Measurements from ENCODE around the gene GTF2IRD2.
"Not testable (repeated sequence)": the region's sequence is repeated elsewhere in the genome, so short reads cannot be mapped to it uniquely, and the experiment has no call there.

GTF2IRD2 gene

DNA sequence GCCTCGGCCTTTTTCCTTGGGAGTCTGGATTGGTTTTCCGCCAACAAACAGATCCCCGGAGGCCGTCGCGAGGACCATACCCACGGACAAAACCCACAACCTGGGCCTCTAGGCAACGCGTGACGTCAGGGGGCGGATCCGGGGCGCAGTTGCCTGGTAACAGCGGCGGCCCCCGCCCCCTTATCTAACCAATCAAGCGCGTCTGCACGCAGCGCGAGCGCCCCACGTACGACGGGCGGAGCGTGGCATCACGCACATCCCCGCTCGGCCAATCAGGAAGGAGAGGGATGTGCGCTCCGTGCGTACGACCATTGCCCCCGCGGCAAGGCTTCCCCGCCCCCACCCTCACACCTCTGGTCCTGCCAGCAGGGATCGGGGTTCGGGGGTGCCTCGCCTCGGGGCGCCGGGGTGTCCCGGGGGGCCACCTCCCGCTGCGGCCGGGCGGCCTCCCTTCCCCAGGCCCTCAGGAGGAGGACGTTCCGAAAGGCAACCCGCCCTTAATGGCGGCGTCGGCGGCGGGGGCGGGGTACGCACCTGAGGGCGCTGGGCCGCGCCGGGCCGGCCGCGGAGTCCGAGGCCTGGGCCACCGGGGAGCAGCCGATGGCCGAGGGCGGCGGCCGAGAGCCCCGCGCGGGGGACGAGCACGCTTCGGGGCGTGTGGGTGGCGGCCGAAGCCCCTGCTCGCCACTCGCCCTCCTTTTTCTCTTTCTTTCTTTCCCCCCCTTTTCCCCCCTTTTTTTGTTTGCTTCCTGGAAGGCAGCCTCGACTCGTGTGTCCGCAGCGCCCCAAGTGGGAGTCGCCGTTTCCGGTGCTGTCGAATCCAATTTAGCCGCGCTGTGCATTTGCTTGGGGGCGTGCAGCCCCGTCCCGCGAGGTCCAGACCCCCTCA, at the start of gene GTF2IRD2:
TSS of gene GTF2IRD2 (minus strand) at position 773 of the 889 bp plus-strand sequence. CDS start 15,227 bp downstream, outside the sequence.
- DNase-seq (ENCODE audit: low spot score), result not testable (repeated sequence)

DNA sequence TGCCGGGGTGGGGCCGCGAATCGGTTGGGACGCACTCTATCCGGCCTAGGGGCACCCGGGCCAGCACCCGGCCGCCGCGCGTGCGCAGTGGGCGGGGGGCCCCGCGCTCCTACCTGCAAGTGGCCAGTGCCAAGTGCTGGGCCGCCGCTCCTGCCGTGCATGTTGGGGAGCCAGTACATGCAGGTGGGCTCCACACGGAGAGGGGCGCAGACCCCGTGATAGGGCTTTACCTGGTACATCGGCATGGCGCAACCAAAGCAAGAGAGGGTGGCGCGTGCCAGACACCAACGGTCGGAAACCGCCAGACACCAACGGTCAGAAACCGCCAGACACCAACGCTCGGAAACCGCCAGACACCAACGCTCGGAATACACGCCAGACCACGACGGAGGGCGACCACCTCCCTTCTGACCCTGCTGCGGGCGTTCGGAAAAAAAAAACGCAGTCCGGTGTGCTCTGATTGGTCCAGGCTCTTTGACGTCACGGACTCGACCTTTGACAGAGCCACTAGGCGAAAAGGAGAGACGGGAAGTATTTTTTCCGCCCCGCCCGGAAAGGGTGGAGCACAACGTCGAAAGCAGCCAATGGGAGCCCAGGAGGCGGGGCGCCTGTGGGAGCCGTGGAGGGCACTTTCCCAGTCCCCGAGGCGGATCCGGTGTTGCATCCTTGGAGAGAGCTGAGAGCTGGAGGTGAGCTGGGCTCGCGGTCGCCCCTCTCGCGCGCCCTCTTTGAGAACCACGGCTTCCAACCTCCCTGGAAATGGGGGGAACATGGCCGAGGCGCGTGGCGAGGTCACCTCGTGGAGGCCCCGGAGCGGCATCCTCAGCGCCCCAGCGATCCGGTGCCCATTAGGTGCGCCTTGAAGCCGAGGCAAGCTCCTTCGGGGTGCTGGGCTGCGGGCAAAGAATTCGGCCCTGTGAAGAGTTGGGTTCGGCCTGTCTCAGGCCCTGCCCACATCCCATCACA, 39.0 kb upstream of the GTF2IRD2 start:
- not testable (repeated sequence) for DNase-seq (ENCODE audit: low spot score)

DNA sequence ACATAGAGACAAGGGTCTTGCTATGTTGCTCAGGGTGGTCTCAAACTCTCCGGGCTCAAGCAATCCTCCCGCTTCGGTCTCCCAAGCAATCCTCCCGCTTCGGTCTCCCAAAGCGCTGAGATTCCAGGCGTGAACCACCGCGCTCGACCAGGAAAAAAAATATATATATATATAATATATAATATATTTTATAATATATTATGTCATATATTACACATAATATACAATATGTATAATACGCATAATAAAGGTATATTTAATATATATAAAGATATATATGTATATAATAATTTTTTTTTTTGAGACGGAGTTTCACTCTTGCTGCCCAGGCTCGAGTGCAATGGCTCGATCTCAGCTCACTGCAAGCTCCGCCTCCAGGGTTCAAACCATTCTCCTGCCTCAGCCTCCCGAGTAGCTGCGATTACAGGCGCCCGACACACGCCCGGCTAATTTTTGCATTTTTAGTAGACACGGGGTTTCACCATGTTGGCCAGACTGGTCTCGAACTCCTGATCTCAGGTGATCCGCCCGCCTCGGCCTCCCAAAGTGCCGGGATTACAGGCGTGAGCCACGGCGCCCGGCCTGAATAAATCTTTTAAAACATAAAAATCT, 38.2 kb upstream of the GTF2IRD2 start:
- DNase-seq (ENCODE audit: low spot score), result not testable (repeated sequence)

- DNase-seq (ENCODE audit: low spot score), result not testable (repeated sequence)
Measured at GRCh38 chr7:74885295-74885694, 33.9 kb upstream of the GTF2IRD2 start.

DNA sequence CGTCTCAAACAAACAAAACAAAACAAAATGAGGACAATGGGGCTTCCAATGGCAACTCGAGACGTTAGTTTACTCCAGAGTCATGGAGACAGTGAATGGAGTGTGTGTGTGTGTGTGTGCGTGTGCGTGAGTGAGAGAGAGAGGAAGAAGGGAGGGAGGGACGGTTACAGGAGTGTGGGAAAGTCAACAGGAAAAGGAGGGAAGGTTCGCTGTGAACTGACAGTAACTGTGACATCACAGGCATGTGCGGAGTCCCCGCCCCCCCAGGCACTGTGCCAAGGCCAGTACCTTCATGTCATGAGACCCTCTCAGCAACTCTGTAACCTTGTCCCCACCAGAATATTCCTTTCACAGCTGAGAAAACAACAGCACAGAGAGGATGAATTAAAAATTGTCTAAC, 30.7 kb upstream of the GTF2IRD2 start:
- DNase-seq (ENCODE audit: low spot score), result not testable (repeated sequence)

- not testable (repeated sequence) for DNase-seq (ENCODE audit: low spot score)
Measured at GRCh38 chr7:74874748-74875512, 23.5 kb upstream of the GTF2IRD2 start.

GRCh38 chr7:74874104-74874747, 22.8 kb upstream of the GTF2IRD2 start:
- not testable (repeated sequence) for DNase-seq (ENCODE audit: low spot score)

GRCh38 chr7:74872542-74872941, 21.1 kb upstream of the GTF2IRD2 start:
- DNase-seq (ENCODE audit: low spot score), result not testable (repeated sequence)

DNA sequence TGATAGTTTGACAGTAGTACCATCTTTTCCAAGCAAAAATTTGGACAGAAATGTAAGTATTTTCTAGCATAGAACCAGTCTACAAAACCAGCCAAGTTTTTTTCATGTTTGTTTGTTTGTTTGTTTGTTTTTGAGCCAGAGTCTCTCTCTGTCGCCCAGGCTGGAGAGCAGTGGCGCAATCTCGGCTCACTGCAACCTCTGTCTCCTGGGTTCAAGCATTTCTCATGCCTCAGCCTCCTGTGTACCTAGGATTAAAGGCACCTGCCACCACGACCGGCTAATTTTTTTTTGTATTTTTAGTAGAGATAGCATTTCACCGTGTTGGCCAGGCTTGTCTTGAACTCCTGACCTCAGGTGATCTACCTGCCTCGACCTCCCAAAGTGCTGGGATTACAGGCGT, 14.4 kb upstream of the GTF2IRD2 start:
- not testable (repeated sequence) for DNase-seq (ENCODE audit: low spot score)

GRCh38 chr7:74849853-74850252, 1.6 kb downstream of the GTF2IRD2 start:
- DNase-seq (ENCODE audit: low spot score), result not testable (repeated sequence)

GRCh38 chr7:74830411-74830810, 21.0 kb downstream of the GTF2IRD2 start:
- DNase-seq (ENCODE audit: low spot score), result not testable (repeated sequence)

- not testable (repeated sequence) for DNase-seq (ENCODE audit: low spot score)
Measured at GRCh38 chr7:74829959-74830358, 21.4 kb downstream of the GTF2IRD2 start.

- DNase-seq (ENCODE audit: low spot score), result not testable (repeated sequence)
Measured at GRCh38 chr7:74821259-74821658, 30.1 kb downstream of the GTF2IRD2 start.

DNA sequence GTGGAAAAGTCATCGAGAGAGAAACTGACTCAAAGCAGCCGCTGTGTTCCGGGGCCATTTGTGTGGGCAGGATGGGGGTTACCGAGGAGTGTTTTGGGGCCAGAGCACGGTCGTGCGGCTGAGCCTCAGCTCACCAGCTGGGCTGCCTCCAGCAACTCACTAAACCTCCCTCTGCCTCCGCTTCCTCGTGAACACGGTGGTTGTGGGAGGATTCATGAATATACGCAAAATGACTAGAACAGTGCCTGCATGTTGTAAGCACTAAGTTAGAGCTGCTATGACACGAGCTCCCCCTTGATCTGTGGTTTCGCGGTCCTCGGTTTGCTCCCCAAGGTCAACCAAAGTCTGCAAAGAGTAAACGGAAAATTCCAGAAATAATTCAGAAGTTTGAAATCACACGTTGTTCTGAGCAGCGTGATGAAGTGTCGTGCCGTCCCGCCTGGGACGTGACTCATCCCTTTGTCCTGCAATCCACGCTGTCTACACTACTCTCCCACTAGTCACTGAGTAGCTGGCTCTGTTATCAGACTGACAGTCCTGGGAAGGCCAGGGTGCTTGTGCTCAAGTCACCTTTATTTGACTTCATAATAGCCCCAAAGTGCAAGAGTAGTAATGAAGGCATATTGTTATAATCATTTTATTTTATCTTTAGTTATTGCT, 31.1 kb downstream of the GTF2IRD2 start:
- not testable (repeated sequence) for DNase-seq (ENCODE audit: low spot score)

DNA sequence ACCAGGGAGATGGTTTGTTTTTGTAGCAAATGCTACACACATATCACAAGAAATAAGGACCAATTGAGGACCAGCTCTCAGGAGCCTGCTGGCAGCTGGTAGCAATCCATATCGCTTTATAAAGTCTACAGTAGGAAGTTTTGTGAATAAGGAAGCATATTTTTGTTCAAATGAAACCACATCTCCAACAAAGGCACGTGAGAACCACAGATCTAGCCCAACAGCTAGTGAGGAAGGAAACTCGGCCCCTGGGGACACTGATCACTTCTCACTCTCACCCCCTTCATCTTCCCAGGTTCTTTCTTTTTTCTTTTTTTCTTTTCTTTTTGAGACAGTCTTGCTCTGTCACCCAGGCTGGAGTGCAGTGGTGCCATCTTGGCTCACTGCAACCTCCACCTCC, 35.5 kb downstream of the GTF2IRD2 start:
- not testable (repeated sequence) for DNase-seq (ENCODE audit: low spot score)

- not testable (repeated sequence) for DNase-seq (ENCODE audit: low spot score)
Measured at GRCh38 chr7:74798644-74799043, 52.8 kb downstream of the GTF2IRD2 start.

DNA sequence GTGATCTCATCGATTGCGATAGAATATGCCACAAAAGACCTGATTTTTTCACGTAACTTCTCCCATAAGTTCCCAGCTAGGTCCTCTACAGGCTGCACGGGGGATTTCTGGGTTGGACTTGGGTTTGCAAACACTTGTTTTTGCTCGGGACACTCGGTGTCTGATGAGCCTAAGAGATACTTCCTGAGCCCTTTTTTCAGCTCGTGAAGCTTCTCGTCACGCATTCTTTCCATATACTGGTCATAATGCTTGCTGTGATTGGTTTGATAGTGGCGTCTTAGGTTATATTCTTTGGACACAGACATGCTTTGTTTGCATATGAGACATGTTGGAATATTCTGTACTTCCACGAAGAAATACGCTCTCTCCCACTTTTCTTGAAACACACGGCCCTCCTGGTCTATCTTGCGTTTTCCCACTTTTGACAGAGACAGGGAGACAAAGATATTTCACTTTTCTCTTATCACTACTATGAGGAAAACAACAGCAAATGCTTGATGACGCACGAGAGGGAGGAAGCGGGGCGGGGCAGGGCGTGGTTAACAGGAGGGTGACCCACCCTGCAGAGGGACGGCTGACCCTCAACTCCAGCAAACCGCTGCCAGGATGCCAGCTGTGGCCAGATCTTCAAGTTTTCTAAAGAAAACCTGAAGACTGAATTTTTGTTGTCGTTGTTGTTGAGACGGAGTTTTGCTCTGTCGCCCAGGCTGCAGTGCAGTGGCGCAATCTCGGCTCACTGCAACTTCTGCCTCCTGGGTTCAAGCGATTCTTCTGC, 53.4 kb downstream of the GTF2IRD2 start:
- DNase-seq (ENCODE audit: low spot score), result not testable (repeated sequence)

GRCh38 chr7:74789200-74789736, 62.1 kb downstream of the GTF2IRD2 start:
- not testable (repeated sequence) for DNase-seq (ENCODE audit: low spot score)
